GM20000 (cell line): ENCODE data around the gene RNF208.

Experiments used
- DNase-seq: peaks from one replicate; pipeline ENCODE4 v3.0.0; 2012; ENCODE audit warnings: low spot score
- TF ChIP-seq, protein P1 (sequence below): IDR thresholded peaks from 2 replicates; pipeline ENCODE4 v1.5.1; 2012; ENCODE audit warnings: mild to moderate bottlenecking, control low read depth; ENCODE audit errors: extremely low read depth, missing control alignments

The RNF208 gene

DNA sequence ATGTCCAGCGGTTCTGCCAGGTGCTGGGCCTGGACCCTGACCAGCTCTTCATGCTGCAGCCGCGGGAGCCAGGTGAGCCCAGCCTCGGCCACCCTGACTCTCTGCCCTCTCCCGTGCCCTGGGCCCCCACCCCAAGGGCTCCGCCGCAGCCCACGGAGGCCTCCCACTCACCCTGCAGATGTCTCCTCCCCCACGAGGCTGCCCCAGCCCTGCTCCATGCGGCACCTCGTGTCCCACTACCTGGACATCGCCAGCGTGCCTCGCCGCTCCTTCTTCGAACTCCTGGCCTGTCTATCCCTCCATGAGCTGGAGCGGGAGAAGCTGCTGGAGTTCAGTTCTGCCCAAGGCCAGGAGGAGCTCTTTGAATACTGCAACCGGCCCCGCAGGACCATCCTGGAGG is 7.4 kb downstream of the RNF208 start:
- TF ChIP-seq, protein P1, sequence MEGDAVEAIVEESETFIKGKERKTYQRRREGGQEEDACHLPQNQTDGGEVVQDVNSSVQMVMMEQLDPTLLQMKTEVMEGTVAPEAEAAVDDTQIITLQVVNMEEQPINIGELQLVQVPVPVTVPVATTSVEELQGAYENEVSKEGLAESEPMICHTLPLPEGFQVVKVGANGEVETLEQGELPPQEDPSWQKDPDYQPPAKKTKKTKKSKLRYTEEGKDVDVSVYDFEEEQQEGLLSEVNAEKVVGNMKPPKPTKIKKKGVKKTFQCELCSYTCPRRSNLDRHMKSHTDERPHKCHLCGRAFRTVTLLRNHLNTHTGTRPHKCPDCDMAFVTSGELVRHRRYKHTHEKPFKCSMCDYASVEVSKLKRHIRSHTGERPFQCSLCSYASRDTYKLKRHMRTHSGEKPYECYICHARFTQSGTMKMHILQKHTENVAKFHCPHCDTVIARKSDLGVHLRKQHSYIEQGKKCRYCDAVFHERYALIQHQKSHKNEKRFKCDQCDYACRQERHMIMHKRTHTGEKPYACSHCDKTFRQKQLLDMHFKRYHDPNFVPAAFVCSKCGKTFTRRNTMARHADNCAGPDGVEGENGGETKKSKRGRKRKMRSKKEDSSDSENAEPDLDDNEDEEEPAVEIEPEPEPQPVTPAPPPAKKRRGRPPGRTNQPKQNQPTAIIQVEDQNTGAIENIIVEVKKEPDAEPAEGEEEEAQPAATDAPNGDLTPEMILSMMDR, result no peak
- DNase-seq, result no peak

GRCh38 chr9:137213160-137214060 is 8.6 kb downstream of the RNF208 start:
- TF ChIP-seq, protein P1, result no peak
- no peak for DNase-seq

DNA sequence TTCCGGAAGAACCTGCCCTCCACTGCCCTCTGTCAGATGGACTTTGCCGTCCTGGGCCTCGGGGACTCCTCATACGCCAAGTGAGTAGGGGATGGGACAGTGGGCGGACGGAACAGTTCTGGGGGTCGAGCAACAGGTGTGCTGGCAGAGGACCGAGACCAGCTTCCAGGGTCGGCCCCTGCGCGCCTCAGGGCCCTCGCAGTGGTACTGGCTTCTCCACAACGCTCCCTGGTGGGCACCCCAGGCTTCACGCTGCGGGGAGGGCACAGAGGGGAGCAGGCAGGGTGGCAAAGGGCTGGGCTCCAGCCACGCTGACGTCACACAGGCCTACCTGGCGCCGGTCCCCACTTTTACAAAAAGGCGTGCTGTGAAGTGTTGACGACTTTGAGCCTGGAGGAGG is 9.5 kb downstream of the RNF208 start:
- TF ChIP-seq, protein P1, result no peak
- DNase-seq, result no peak

DNA sequence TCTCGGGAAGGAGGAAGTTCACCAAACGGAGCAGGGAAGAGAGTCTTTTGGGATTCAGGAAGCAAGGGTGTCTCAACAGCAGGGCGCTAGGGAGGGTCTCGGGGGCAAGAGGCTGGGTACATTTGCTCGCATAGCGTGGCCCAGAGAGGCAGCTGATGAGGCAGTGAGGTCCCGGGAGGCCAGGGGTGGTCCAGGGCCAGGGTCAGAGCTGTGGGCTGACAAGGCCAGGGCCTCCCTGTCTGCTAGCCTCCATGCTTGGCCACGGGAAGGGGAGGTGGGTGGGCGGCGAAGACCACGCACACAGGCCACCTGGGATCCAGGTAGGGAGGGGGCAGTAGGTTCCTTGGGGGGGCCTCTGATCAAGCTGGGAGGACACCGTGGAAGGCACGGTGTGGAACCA is 10.5 kb downstream of the RNF208 start:
- DNase-seq, result no peak

GRCh38 chr9:137206602-137207001 is 15.4 kb downstream of the RNF208 start:
- TF ChIP-seq, protein P1, result no peak
- DNase-seq, result no peak

More for the DNA sequence above, 10.5 kb downstream of the RNF208 start:
- TF ChIP-seq, protein P1, result no peak

DNA sequence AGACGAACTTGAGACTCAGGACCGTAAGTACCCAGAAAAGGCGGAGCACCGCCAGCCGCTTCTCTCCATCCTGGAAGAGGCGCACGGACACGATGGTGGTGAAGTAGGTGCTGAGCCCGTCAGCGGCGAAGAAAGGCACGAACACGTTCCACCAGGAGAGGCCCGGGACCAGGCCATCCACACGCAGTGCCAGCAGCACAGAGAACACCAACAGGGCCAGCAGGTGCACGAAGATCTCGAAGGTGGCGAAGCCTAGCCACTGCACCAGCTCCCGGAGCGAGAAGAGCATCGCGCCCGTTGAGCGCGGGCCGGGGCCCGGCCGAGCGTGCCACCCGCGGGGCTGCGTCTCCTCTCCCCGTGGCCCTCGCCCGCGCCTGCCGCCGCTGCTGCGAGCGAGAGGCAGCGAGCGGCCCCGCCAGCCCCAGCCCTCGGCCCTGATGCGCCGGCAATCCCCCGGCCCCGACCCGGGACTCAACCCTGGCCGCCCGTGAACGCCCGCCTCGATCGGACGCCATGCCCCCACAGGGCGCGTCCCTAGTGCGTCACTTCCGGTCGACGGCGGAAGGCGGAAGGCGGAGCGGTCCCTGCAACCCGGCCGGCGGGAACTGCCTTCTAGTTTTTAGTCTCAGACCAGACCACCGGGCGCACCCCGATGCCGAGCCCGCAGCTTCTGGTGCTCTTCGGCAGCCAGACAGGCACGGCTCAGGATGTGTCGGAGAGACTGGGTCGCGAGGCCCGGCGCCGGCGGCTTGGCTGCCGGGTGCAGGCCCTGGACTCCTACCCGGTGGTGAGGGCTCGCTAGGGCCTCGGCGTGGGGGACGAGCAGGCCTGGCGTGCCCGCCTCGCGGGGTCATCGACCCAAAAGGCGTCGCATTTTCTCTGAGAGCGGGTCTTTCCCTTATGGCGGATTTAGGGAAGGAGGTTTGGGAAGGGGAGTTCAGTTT is 16.6 kb downstream of the RNF208 start, which contains the start of the genes NDOR1 and TMEM203:
TSS of gene NDOR1 (plus strand) at position 575 of the 944 bp plus-strand sequence. CDS start at position 653, 78 bp downstream.
TSS of gene TMEM203 (minus strand) at position 523 of the 944 bp plus-strand sequence. CDS start at position 289, 234 bp downstream.
- TF ChIP-seq, protein P1, result no peak
- peak; percentile 98 for DNase-seq
